SJSA1 (cell line): ENCODE measurements around the gene ANKZF1. TPM values are rescaled to one million over a fixed set of nuclear protein-coding genes. Genes with fewer than 3 reads are reported as not detected.
A peak's percentile ranks its signal among the peaks of the same experiment; 100 is the strongest.

Experiments
- DNase-seq, 2 experiments: peaks; one replicate each; pipeline ENCODE4 v3.0.0-alpha.2; 2015 to 2020; ENCODE audit warnings: low spot score in 2 of 2, low read depth in 1 of 2
- H3K27ac ChIP-seq: fragments of 250-450 bp; sonication (Bioruptor Pico); 2 replicates; pipeline ENCODE4 v1.5.1; 2020; ENCODE audit warnings: mild to moderate bottlenecking, moderate library complexity
- H3K27me3 ChIP-seq: fragments of 250-450 bp; sonication (Bioruptor Pico); replicated peaks from 2 replicates; pipeline ENCODE4 v1.5.1; 2020; ENCODE audit warnings: mild to moderate bottlenecking, moderate library complexity
- H3K36me3 ChIP-seq: fragments of 250-450 bp; sonication (Bioruptor Pico); 2 replicates; pipeline ENCODE4 v1.5.1; 2020; ENCODE audit warnings: mild to moderate bottlenecking
- H3K4me1 ChIP-seq: fragments of 250-450 bp; sonication (Bioruptor Pico); replicated peaks from 2 replicates; pipeline ENCODE4 v1.6.1; 2021; ENCODE audit warnings: mild to moderate bottlenecking
- H3K4me3 ChIP-seq: fragments of 250-450 bp; sonication (Bioruptor Pico); 2 replicates; pipeline ENCODE4 v1.5.1; 2020; ENCODE audit warnings: mild to moderate bottlenecking
- H3K9me3 ChIP-seq: fragments of 250-450 bp; sonication (Bioruptor Pico); replicated peaks from 2 replicates; pipeline ENCODE4 v1.5.1; 2020; ENCODE audit warnings: mild to moderate bottlenecking
- total RNA-seq: library from RNA; depleted of rRNA; stranded (reverse); fragments of >200 nt; shearing (Covaris generic); gene quantifications from 2 replicates; pipeline ENCODE4 v1.2.3, GENCODE V29; 2014

Gene ANKZF1
- total RNA-seq, 1 experiment from 2014 or later, result 15.2 TPM

GRCh38 chr2:219269362-219270054 is 39.9 kb downstream of the ANKZF1 start:
- Histone ChIP-seq H3K4me3 (no peak overlapping the region), H3K27ac (no peak overlapping the region), H3K4me1 (peaks cover 17% of the 10 kb centered on the region), H3K36me3 (no peaks in the 10 kb centered on the region), H3K9me3 (no peaks in the 10 kb centered on the region), H3K27me3 (no peaks in the 10 kb centered on the region)
- no peak for DNase-seq

- Histone ChIP-seq H3K27ac (no peak overlapping the region), H3K9me3 (no peaks in the 10 kb centered on the region), H3K4me3 (no peak overlapping the region), H3K36me3 (no peaks in the 10 kb centered on the region), H3K27me3 (no peaks in the 10 kb centered on the region), H3K4me1 (peaks cover 22% of the 10 kb centered on the region)
- no peak for DNase-seq
These were observed 40.4 kb downstream of the ANKZF1 start for GRCh38 chr2:219270055-219270372.

GRCh38 chr2:219271021-219271420 is 41.4 kb downstream of the ANKZF1 start:
- no peaks in the 10 kb centered on the region for H3K9me3 ChIP-seq
- H3K4me3 ChIP-seq, result no peak overlapping the region
- peaks cover 25% of the 10 kb centered on the region for H3K4me1 ChIP-seq
- H3K27ac ChIP-seq, result no peak overlapping the region
- no peak for DNase-seq
- H3K36me3 ChIP-seq, result no peaks in the 10 kb centered on the region
- no peaks in the 10 kb centered on the region for H3K27me3 ChIP-seq

- no peaks in the 10 kb centered on the region for H3K36me3 ChIP-seq
- no peak for DNase-seq
- no peak overlapping the region for H3K27ac ChIP-seq
- no peaks in the 10 kb centered on the region for H3K27me3 ChIP-seq
- no peak overlapping the region for H3K4me3 ChIP-seq
- no peaks in the 10 kb centered on the region for H3K9me3 ChIP-seq
- H3K4me1 ChIP-seq, result peaks cover 25% of the 10 kb centered on the region
These were observed 42.8 kb downstream of the ANKZF1 start for GRCh38 chr2:219272356-219272755.

- peaks cover 32% of the 10 kb centered on the region for H3K4me1 ChIP-seq
- no peaks in the 10 kb centered on the region for H3K36me3 ChIP-seq
- no peak overlapping the region for H3K4me3 ChIP-seq
- H3K9me3 ChIP-seq, result no peaks in the 10 kb centered on the region
- DNase-seq, result no peak
- H3K27ac ChIP-seq, result no peak overlapping the region
- no peaks in the 10 kb centered on the region for H3K27me3 ChIP-seq
These were observed 43.4 kb downstream of the ANKZF1 start for GRCh38 chr2:219272995-219273394.

GRCh38 chr2:219273937-219274336 is 44.3 kb downstream of the ANKZF1 start:
- Histone ChIP-seq H3K27ac (peak overlapping the region; percentile 74), H3K27me3 (no peaks in the 10 kb centered on the region), H3K36me3 (no peaks in the 10 kb centered on the region), H3K9me3 (no peaks in the 10 kb centered on the region), H3K4me3 (no peak overlapping the region), H3K4me1 (peaks cover 41% of the 10 kb centered on the region)
- no peak for DNase-seq

GRCh38 chr2:219274361-219274921 is 44.8 kb downstream of the ANKZF1 start:
- no peaks in the 10 kb centered on the region for H3K27me3 ChIP-seq
- no peaks in the 10 kb centered on the region for H3K9me3 ChIP-seq
- peaks cover 41% of the 10 kb centered on the region for H3K4me1 ChIP-seq
- peak; percentile 80 to 86 for DNase-seq
- H3K27ac ChIP-seq, result peak overlapping the region; percentile 74
- peaks cover 2% of the 10 kb centered on the region; the same call in 1 of the 2 replicates for H3K36me3 ChIP-seq
- no peak overlapping the region for H3K4me3 ChIP-seq

- no peaks in the 10 kb centered on the region for H3K27me3 ChIP-seq
- H3K9me3 ChIP-seq, result no peaks in the 10 kb centered on the region
- peak overlapping the region; percentile 21; the same call in 1 of the 2 replicates for H3K27ac ChIP-seq
- peaks cover 27% of the 10 kb centered on the region for H3K36me3 ChIP-seq
- DNase-seq, result peak; percentile 78 to 80
- peaks cover 47% of the 10 kb centered on the region for H3K4me1 ChIP-seq
- no peak overlapping the region for H3K4me3 ChIP-seq
These were observed 48.4 kb downstream of the ANKZF1 start for GRCh38 chr2:219277703-219278654.

GRCh38 chr2:219278655-219279150 is 49.1 kb downstream of the ANKZF1 start:
- Histone ChIP-seq H3K36me3 (peaks cover 28% of the 10 kb centered on the region), H3K9me3 (no peaks in the 10 kb centered on the region), H3K4me3 (peak overlapping the region; percentile 58), H3K27ac (peak overlapping the region; percentile 21; the same call in 1 of the 2 replicates), H3K27me3 (no peaks in the 10 kb centered on the region), H3K4me1 (peaks cover 40% of the 10 kb centered on the region)
- DNase-seq, result no peak

GRCh38 chr2:219279151-219279915 is 49.7 kb downstream of the ANKZF1 start, which contains the start of gene DNAJB2:
TSS of gene DNAJB2 (plus strand) at chr2:219279366. CDS start at chr2:219279834, 468 bp downstream.
- peaks cover 34% of the 10 kb centered on the region for H3K4me1 ChIP-seq
- DNase-seq, result peak; percentile 99 to 100
- peak within 1 kb of the TSS; percentile 58 for H3K4me3 ChIP-seq
- peak within 1 kb of the TSS; percentile 86 for H3K27ac ChIP-seq
- no peaks in the 10 kb centered on the region for H3K27me3 ChIP-seq
- peaks cover 34% of the 10 kb centered on the region for H3K36me3 ChIP-seq
- no peaks in the 10 kb centered on the region for H3K9me3 ChIP-seq

- DNase-seq, result no peak
These were observed 50.4 kb downstream of the ANKZF1 start for GRCh38 chr2:219279916-219280516.

GRCh38 chr2:219280651-219281050 is 51.0 kb downstream of the ANKZF1 start:
- Histone ChIP-seq H3K4me1 (peaks cover 24% of the 10 kb centered on the region), H3K36me3 (peaks cover 47% of the 10 kb centered on the region), H3K27me3 (no peaks in the 10 kb centered on the region), H3K4me3 (no peak overlapping the region), H3K9me3 (no peaks in the 10 kb centered on the region), H3K27ac (no peak overlapping the region)
- no peak for DNase-seq

More at GRCh38 chr2:219279916-219280516, 50.4 kb downstream of the ANKZF1 start:
- peak overlapping the region; percentile 86 for H3K27ac ChIP-seq
- H3K27me3 ChIP-seq, result no peaks in the 10 kb centered on the region
- peaks cover 41% of the 10 kb centered on the region for H3K36me3 ChIP-seq
- peak overlapping the region; percentile 58 for H3K4me3 ChIP-seq
- H3K4me1 ChIP-seq, result peaks cover 27% of the 10 kb centered on the region
- no peaks in the 10 kb centered on the region for H3K9me3 ChIP-seq

- no peaks in the 10 kb centered on the region for H3K27me3 ChIP-seq
- peaks cover 24% of the 10 kb centered on the region for H3K4me1 ChIP-seq
- DNase-seq, result no peak
- H3K27ac ChIP-seq, result no peak overlapping the region
- H3K36me3 ChIP-seq, result peaks cover 53% of the 10 kb centered on the region
- no peak overlapping the region for H3K4me3 ChIP-seq
- H3K9me3 ChIP-seq, result no peaks in the 10 kb centered on the region
These were observed 52.0 kb downstream of the ANKZF1 start for GRCh38 chr2:219281588-219281987.
